ES-I3 (cell line): ENCODE results near the gene MBD3L4.
"Not testable (repeated sequence)": the region's sequence is repeated elsewhere in the genome, so short reads cannot be mapped to it uniquely, and the experiment has no call there.

ENCODE experiments used
- H3K36me3 ChIP-seq: 2 replicates; pipeline ENCODE4 v1.6.1; 2013; ENCODE audit warnings: mild to moderate bottlenecking, low read length, control low read depth, moderate library complexity; ENCODE audit not compliant: insufficient read depth
- H3K4me1 ChIP-seq: 2 replicates; pipeline ENCODE4 v1.6.1; 2013; ENCODE audit warnings: mild to moderate bottlenecking, control low read depth, low read length; ENCODE audit not compliant: insufficient read depth
- H3K9ac ChIP-seq: 2 replicates; pipeline ENCODE4 v1.6.1; 2013; ENCODE audit warnings: low read depth, mild to moderate bottlenecking, low read length, moderate library complexity
- H3K9me3 ChIP-seq: 2 replicates; pipeline ENCODE4 v1.6.1; 2013; ENCODE audit warnings: mild to moderate bottlenecking, low read length, moderate library complexity; ENCODE audit not compliant: control insufficient read depth, insufficient read depth

Gene MBD3L4

DNA sequence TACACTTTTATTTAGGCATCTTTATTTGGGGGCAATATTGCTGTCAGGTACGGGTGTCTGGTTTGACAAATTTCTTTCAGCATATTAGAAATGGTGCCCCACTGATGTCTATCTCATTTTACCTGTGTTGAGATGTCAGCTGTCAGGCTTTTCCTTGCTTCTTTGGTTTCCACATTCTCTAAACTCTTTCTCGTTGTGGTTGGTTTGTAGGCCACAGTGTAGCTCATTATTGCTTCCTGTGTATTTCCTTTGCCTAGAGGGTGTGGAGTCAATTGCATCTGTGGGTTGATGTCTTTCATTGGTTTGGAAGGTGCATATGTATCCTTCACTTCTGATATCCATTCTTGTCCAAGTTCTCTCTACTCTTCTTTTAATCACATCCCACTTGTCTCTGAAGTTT lies 20.0 kb upstream of the MBD3L4 start:
- H3K4me1 ChIP-seq, H3K9me3 ChIP-seq, H3K9ac ChIP-seq, H3K36me3 ChIP-seq: not testable (repeated sequence)

DNA sequence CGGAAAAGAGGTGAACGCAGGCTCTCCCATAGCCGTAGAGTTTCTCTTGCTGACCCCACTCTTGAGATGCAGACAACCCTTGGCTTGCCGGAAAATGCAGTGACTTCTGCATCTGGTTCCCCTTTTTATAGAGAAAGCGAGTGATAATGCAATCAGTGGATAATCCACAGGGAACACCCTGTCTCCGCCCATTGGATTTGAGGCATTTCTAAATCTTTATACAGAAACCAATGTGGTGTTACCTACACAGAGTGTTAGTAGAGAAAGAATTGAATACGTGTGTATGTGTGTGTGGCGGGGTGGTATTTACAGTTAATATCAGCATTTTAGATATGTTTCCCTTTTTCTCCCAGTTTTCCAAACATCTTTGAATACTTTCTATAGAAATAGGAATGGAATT lies 18.6 kb upstream of the MBD3L4 start, which contains the start of gene MBD3L3:
MBD3L3 (minus strand) TSS at position 101 of the 400 bp plus-strand sequence; CDS start at position 30, 71 bp downstream.
- not testable (repeated sequence) for H3K36me3 ChIP-seq, H3K9ac ChIP-seq, H3K9me3 ChIP-seq, H3K4me1 ChIP-seq

DNA sequence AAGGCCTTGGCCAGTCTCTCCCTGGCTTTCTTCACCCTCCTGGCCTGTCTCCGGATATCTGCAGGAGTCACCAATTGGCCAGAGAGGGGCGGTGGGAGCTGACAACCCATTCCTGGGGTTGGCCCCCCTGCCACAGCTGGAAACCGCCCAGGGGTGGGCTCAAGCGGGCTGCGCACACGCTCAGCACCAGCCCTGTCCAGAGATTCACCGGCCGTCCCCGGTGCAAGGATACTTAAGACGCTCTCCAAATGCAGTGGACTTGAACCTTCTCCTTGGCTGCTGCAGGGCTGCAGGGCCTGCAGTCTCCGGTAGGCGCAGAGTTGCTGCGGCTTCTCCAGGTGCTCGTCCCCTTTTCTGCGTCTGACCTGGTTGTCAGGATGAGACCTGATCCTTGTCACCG lies 16.4 kb upstream of the MBD3L4 start:
- not testable (repeated sequence) for H3K4me1 ChIP-seq, H3K9ac ChIP-seq, H3K36me3 ChIP-seq, H3K9me3 ChIP-seq

DNA sequence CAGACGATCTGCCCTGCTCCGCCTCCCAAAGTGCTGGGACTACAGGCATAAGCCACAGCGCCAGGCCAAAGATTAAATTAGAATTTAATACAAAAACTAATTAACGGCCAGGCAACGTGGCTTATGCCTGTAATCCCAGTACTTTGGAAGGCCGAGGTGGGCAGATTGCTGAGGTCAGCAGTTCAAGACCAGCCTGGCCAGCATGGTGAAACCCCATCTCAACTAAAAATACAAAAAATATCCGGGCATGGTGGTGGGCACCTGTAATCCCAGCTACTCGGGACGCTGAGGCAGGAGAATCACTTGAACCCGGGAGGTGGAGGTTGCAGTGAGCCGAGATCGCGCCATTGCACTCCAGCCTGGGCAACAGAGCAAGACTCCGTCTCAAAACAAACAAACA lies 15.7 kb upstream of the MBD3L4 start:
- H3K4me1 ChIP-seq, H3K9ac ChIP-seq, H3K9me3 ChIP-seq, H3K36me3 ChIP-seq: not testable (repeated sequence)

DNA sequence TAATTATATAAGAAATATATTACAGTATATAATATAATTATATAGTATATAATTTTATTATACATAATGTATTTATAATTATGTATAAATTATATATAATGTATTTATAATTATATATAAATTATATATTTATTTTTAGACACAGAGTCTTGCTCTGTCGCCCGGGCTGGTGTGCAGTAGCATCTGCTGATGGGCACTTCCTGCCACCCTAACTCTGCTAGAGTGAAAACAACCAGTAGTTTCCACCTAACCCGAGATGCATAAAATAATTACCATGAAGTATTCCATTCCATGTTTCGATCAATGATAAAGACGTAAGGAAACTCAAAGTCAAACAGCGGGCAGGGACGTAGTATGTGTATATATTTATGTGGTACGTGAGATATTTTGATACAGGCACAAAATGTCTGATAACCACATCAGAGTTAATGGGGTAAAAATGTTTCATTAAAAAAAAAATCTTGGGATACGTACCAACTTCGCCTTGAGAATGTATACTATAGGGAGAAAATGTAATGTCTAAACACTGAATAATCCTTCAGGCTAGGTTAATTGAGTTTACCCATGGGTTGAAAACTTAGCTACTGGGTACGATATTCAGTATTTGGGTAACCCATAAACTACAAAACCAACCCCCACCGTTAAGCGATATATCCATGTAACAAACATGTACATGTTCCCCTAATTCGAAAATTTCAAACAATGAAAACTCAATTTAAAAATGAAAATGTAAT lies 14.8 kb upstream of the MBD3L4 start:
- not testable (repeated sequence) for H3K9me3 ChIP-seq, H3K4me1 ChIP-seq, H3K36me3 ChIP-seq, H3K9ac ChIP-seq

DNA sequence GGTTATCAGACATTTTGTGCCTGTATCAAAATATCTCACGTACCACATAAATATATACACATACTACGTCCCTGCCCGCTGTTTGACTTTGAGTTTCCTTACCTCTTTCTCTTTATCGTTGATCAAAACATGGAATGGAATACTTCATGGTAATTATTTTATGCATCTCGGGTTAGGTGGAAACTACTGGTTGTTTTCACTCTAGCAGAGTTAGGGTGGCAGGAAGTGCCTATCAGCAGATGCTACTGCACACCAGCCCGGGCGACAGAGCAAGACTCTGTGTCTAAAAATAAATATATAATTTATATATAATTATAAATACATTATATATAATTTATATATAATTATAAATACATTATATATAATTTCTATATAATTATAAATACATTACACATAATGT lies 12.9 kb upstream of the MBD3L4 start:
- not testable (repeated sequence) for H3K4me1 ChIP-seq, H3K9ac ChIP-seq, H3K36me3 ChIP-seq, H3K9me3 ChIP-seq

DNA sequence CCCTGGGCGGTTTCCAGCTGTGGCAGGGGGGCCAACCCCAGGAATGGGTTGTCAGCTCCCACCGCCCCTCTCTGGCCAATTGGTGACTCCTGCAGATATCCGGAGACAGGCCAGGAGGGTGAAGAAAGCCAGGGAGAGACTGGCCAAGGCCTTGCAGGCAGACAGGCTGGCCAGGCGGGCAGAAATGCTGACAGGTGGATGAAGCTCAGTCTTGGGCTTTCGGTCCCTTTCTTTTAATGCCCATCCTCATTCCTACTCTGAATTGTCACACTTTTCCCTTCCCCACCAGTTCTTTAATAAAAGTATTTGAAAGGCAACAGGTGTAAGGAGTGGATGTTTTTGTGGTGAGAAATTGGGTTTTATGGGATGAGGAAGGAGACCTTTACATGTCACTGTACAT lies 11.4 kb upstream of the MBD3L4 start:
- not testable (repeated sequence) for H3K4me1 ChIP-seq, H3K9me3 ChIP-seq, H3K9ac ChIP-seq, H3K36me3 ChIP-seq

DNA sequence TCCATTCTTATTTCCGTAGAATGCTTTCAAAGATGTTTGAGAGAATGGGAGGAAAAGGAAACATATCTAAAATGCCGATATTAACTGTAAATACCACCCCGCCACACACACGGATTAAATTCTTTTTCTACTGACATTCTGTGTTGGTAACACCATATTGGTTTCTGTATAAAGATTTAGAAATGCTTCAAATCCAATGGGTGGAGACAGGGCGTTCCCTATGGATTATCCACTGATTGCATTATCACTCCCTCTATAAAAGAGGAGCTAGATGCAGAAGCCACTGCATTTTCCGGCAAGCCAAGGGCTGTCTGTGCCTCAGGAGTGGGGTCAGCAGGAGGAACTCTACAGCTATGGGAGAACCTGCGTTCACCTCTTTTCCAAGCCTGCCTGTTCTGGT lies 9.0 kb upstream of the MBD3L4 start, which contains the start of gene MBD3L2:
MBD3L2 (plus strand) TSS at position 301 of the 400 bp plus-strand sequence; CDS start at position 354, 53 bp downstream.
- H3K9ac ChIP-seq, H3K36me3 ChIP-seq, H3K4me1 ChIP-seq, H3K9me3 ChIP-seq: not testable (repeated sequence)

DNA sequence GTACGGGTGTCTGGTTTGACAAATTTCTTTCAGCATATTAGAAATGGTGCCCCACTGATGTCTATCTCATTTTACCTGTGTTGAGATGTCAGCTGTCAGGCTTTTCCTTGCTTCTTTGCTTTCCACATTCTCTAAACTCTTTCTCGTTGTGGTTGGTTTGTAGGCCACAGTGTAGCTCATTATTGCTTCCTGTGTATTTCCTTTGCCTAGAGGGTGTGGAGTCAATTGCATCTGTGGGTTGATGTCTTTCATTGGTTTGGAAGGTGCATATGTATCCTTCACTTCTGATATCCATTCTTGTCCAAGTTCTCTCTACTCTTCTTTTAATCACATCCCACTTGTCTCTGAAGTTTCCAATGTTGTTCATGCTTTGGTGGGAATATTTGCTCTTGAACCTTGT lies 1.6 kb upstream of the MBD3L4 start:
- not testable (repeated sequence) for H3K9ac ChIP-seq, H3K36me3 ChIP-seq, H3K9me3 ChIP-seq, H3K4me1 ChIP-seq

DNA sequence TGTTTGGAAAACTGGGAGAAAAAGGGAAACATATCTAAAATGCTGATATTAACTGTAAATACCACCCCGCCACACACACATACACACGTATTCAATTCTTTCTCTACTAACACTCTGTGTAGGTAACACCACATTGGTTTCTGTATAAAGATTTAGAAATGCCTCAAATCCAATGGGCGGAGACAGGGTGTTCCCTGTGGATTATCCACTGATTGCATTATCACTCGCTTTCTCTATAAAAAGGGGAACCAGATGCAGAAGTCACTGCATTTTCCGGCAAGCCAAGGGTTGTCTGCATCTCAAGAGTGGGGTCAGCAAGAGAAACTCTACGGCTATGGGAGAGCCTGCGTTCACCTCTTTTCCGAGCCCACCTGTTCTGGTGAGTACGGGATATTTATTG lies 9.7 kb downstream of the MBD3L4 start, which contains the start of gene MBD3L5:
MBD3L5 (plus strand) TSS at position 301 of the 400 bp plus-strand sequence; CDS start at position 335, 34 bp downstream.
- not testable (repeated sequence) for H3K36me3 ChIP-seq, H3K4me1 ChIP-seq, H3K9me3 ChIP-seq, H3K9ac ChIP-seq

DNA sequence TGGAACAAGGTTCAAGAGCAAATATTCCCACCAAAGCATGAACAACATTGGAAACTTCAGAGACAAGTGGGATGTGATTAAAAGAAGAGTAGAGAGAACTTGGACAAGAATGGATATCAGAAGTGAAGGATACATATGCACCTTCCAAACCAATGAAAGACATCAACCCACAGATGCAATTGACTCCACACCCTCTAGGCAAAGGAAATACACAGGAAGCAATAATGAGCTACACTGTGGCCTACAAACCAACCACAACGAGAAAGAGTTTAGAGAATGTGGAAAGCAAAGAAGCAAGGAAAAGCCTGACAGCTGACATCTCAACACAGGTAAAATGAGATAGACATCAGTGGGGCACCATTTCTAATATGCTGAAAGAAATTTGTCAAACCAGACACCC lies 11.2 kb downstream of the MBD3L4 start:
- H3K9ac ChIP-seq, H3K36me3 ChIP-seq, H3K9me3 ChIP-seq: not testable (repeated sequence)

DNA sequence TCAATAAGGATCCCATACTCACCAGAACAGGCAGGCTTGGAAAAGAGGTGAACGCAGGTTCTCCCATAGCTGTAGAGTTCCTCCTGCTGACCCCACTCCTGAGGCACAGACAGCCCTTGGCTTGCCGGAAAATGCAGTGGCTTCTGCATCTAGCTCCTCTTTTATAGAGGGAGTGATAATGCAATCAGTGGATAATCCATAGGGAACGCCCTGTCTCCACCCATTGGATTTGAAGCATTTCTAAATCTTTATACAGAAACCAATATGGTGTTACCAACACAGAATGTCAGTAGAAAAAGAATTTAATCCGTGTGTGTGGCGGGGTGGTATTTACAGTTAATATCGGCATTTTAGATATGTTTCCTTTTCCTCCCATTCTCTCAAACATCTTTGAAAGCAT lies 18.6 kb downstream of the MBD3L4 start, which contains the start of gene MBD3L2B:
MBD3L2B (minus strand) TSS at position 101 of the 400 bp plus-strand sequence; CDS start at position 67, 34 bp downstream.
- not testable (repeated sequence) for H3K9ac ChIP-seq, H3K36me3 ChIP-seq, H3K9me3 ChIP-seq, H3K4me1 ChIP-seq

More for the DNA sequence above, 11.2 kb downstream of the MBD3L4 start:
- H3K4me1 ChIP-seq, result not testable (repeated sequence)

DNA sequence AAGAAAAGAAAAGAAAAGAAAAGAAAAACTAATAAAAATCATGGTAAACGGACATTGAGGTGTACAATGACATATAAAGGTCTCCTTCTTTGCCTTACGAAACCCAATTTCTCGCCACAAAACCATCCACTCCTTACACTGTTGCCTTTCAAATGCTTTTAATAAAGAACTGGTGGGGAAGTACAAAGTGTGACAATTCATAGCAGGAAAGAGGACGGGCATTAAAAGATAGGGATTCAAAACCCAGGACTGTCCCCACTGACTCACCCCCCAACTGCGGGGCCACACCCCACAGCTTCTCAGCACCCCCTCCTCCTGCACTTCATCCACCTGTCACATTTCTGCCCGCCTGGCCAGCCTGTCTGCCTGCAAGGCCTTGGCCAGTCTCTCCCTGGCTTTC lies 21.2 kb downstream of the MBD3L4 start:
- H3K9me3 ChIP-seq, result no peaks in the 10 kb centered on the region

DNA sequence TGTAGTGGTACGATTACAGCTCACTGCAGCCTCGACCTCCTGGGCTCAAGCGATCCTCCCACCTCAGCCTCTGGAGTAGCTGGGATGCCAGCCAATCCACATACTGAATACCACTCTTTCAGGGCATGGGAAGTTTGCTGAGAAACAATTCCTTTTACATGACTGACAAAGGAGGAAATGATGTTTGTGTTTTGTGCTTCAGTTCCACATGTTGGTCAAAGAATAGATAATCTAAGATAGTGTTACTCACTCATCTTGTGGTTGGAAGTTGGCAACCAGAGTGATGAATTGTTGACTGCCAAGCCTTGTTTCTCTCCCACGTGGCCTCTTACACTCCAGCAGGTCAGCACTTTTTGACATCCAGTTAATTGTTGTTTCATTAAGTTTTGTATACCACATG lies 26.3 kb downstream of the MBD3L4 start:
- Histone ChIP-seq H3K9ac (no peak overlapping the region), H3K4me1 (no peaks in the 10 kb centered on the region), H3K9me3 (no peaks in the 10 kb centered on the region), H3K36me3 (no peaks in the 10 kb centered on the region)

More for the DNA sequence above, 21.2 kb downstream of the MBD3L4 start:
- H3K9ac ChIP-seq, result no peak overlapping the region
- no peaks in the 10 kb centered on the region for H3K36me3 ChIP-seq
- H3K4me1 ChIP-seq, result no peaks in the 10 kb centered on the region

DNA sequence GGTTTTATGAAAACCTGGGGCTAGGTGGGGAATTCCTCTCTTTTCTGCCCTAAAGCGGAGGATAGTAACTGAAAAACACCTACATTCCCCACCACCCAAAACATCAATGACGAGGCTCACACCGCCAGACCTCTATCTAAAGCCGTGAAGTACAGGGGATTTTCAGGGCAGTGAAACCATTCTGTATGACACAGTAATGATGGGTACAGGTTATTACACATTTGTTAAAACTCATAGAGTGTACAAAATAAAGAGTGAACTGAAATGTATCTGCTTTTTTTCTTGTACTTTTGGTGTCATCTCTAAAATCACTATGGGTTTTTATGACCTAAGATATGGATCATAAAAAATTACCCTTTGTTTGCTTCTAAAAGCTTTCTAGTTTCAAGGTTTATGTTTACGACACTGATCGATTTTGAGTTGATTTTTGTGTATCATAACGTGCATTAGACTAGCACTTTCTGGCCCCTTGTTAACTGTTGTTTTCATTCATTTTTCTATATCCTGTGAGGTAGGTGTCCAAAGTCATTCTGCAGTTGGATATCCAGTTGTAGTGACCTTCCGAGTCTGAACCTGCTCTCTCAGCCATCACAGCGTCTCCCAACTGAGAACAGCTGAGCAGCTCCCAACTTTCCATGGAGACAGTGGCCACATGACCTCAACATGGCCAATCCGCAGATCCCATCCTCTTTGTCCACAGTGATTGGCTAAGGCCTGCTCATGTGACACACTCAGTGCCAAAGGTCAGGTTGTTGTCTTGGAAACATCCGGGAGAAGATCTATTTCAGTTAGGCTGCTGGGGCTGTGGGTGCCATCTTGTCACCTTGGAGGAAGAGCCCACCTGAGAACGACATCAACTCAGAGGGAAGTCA lies 29.0 kb downstream of the MBD3L4 start:
- Histone ChIP-seq H3K9me3 (no peaks in the 10 kb centered on the region), H3K9ac (no peak overlapping the region), H3K36me3 (no peaks in the 10 kb centered on the region), H3K4me1 (no peaks in the 10 kb centered on the region)
